IMR-90 (cell line): Measurements from ENCODE around the gene MSI2.

ENCODE experiments used
- BHLHE40 ChIP-seq: fragments of 150-350 bp; IDR thresholded peaks from 2 replicates; pipeline ENCODE4 v1.6.1; 2016; ENCODE audit warnings: mild to moderate bottlenecking, low read depth, low read length
- CEBPB ChIP-seq: IDR thresholded peaks from 2 replicates; pipeline ENCODE4 v1.6.1; 2012; ENCODE audit warnings: low read depth, low read length, improper control_type of control experiment
- CHD1 ChIP-seq: IDR thresholded peaks from 2 replicates; pipeline ENCODE4 v1.6.1; 2012; ENCODE audit warnings: low read depth, low read length, improper control_type of control experiment
- CTCF ChIP-seq: conservative IDR thresholded peaks from 2 replicates; pipeline ENCODE4 v1.5.1; 2012; ENCODE audit warnings: mild to moderate bottlenecking, low read depth, low read length, improper control_type of control experiment
- ELK1 ChIP-seq: fragments of 150-350 bp; IDR thresholded peaks from 2 replicates; pipeline ENCODE4 v1.6.1; 2016; ENCODE audit warnings: low read depth, mild to moderate bottlenecking, low read length, moderate library complexity, borderline replicate concordance
- MAZ ChIP-seq: IDR thresholded peaks from 2 replicates; pipeline ENCODE4 v1.6.1; 2012; ENCODE audit warnings: low read depth, mild to moderate bottlenecking, low read length, improper control_type of control experiment, moderate library complexity, borderline replicate concordance
- MXI1 ChIP-seq: IDR thresholded peaks from 2 replicates; pipeline ENCODE4 v1.6.1; 2012; ENCODE audit warnings: low read depth, mild to moderate bottlenecking, low read length, moderate library complexity, borderline replicate concordance
- NFE2L2 ChIP-seq: fragments of 150-350 bp; IDR thresholded peaks from 2 replicates; pipeline ENCODE4 v1.6.1; 2016; ENCODE audit warnings: low read depth, mild to moderate bottlenecking, low read length
- POLR2A ChIP-seq: IDR thresholded peaks from 2 replicates; pipeline ENCODE4 v1.6.1; 2012; ENCODE audit warnings: mild to moderate bottlenecking, low read depth, low read length
- RAD21 ChIP-seq: IDR thresholded peaks from 2 replicates; pipeline ENCODE4 v1.6.1; 2012; ENCODE audit warnings: low read length, improper control_type of control experiment
- RCOR1 ChIP-seq: IDR thresholded peaks from 2 replicates; pipeline ENCODE4 v1.6.1; 2012; ENCODE audit warnings: mild to moderate bottlenecking, low read length, improper control_type of control experiment; ENCODE audit not compliant: insufficient replicate concordance
- RFX5 ChIP-seq: IDR thresholded peaks from 2 replicates; pipeline ENCODE4 v1.8.0; 2012; ENCODE audit warnings: low read depth, mild to moderate bottlenecking, low read length, moderate library complexity
- SMC3 ChIP-seq: fragments of 150-350 bp; IDR thresholded peaks from 2 replicates; pipeline ENCODE4 v1.6.1; 2016; ENCODE audit warnings: low read depth, mild to moderate bottlenecking, antibody characterized with exemption, low read length, moderate library complexity
- USF2 ChIP-seq: fragments of 150-350 bp; IDR thresholded peaks from 2 replicates; pipeline ENCODE4 v1.6.1; 2017; ENCODE audit warnings: mild to moderate bottlenecking, antibody characterized with exemption, low read length, low read depth

- TF ChIP-seq CTCF (no peak), POLR2A (no peak), BHLHE40 (no peak), SMC3 (no peak), RCOR1 (no peak), NFE2L2 (no peak), CEBPB (no peak), USF2 (no peak), RFX5 (no peak), MXI1 (no peak), ELK1 (no peak), MAZ (no peak), CHD1 (no peak), RAD21 (no peak)
Measured at GRCh38 chr17:57299176-57299575, 42.9 kb downstream of the MSI2 start.
